GM23338 (cell line): ENCODE data around the gene CPNE8. TPM values are rescaled to one million over a fixed set of nuclear protein-coding genes. Genes with fewer than 3 reads are reported as not detected.

Source experiments
- ATAC-seq: fragments of 200-7000 bp; cut with Tn5 transposase; 3 replicates; pipeline ENCODE4 v1.9.1; 2020
- DNase-seq: peaks from one replicate; pipeline ENCODE4 v3.0.0-alpha.2; 2015; ENCODE audit warnings: low spot score
- H2AFZ ChIP-seq: fragments of 200-600 bp; sonication (generic); 2 replicates; pipeline ENCODE4 v1.8.0; 2016; ENCODE audit warnings: antibody characterized with exemption, mild to moderate bottlenecking, moderate library complexity
- H3F3A ChIP-seq: fragments of 200-600 bp; sonication (generic); replicated peaks from 2 replicates; pipeline ENCODE4 v1.8.0; 2017; ENCODE audit warnings: antibody characterized with exemption, mixed run types, low read depth
- H3K27ac ChIP-seq: fragments of 200-600 bp; sonication (generic); 2 replicates; pipeline ENCODE4 v1.6.1; 2016; ENCODE audit warnings: low read depth
- H3K27me3 ChIP-seq: fragments of 200-600 bp; sonication (generic); 2 replicates; pipeline ENCODE4 v1.8.0; 2016; ENCODE audit warnings: mild to moderate bottlenecking, mixed run types, moderate library complexity; ENCODE audit not compliant: insufficient read depth
- H3K36me3 ChIP-seq: fragments of 200-600 bp; sonication (generic); 2 replicates; pipeline ENCODE4 v1.8.0; 2016; ENCODE audit warnings: mild to moderate bottlenecking; ENCODE audit not compliant: insufficient read depth
- H3K4me1 ChIP-seq: fragments of 200-600 bp; sonication (generic); 2 replicates; pipeline ENCODE4 v1.8.0; 2016; ENCODE audit warnings: mild to moderate bottlenecking, moderate library complexity; ENCODE audit not compliant: insufficient read depth
- H3K4me2 ChIP-seq: fragments of 200-600 bp; sonication (generic); 2 replicates; pipeline ENCODE4 v1.7.1; 2017; ENCODE audit warnings: mixed run types
- H3K4me3 ChIP-seq: fragments of 200-600 bp; sonication (generic); 2 replicates; pipeline ENCODE4 v1.6.1; 2016; ENCODE audit warnings: mixed run types
- H3K79me2 ChIP-seq: fragments of 200-600 bp; sonication (generic); replicated peaks from 2 replicates; pipeline ENCODE4 v1.8.0; 2017; ENCODE audit warnings: mild to moderate bottlenecking; ENCODE audit not compliant: insufficient read depth
- H3K9me2 ChIP-seq: fragments of 200-600 bp; sonication (generic); 2 replicates; pipeline ENCODE4 v1.8.0; 2017; ENCODE audit not compliant: insufficient read depth
- H4K20me1 ChIP-seq: fragments of 200-600 bp; sonication (generic); replicated peaks from 2 replicates; pipeline ENCODE4 v1.8.0; 2017; ENCODE audit warnings: mild to moderate bottlenecking; ENCODE audit not compliant: insufficient read depth
- H3K27ac Mint-ChIP-seq: 2 replicates; pipeline ENCODE4 v1.8.0; 2020; ENCODE audit warnings: inconsistent platforms, mild to moderate bottlenecking, moderate library complexity, mixed read lengths
- H3K27me3 Mint-ChIP-seq: 3 replicates; pipeline ENCODE4 v1.8.0; 2022; ENCODE audit warnings: low read depth, mild to moderate bottlenecking, moderate library complexity, mixed read lengths, inconsistent platforms; ENCODE audit not compliant: insufficient read depth, poor library complexity
- H3K36me3 Mint-ChIP-seq: 3 replicates; pipeline ENCODE4 v1.8.0; 2021; ENCODE audit warnings: low read depth, mild to moderate bottlenecking, inconsistent platforms, moderate library complexity, mixed read lengths
- H3K4me1 Mint-ChIP-seq: 3 replicates; pipeline ENCODE4 v1.8.0; 2020; ENCODE audit warnings: mild to moderate bottlenecking, inconsistent platforms, mixed read lengths
- H3K4me3 Mint-ChIP-seq: 3 replicates; pipeline ENCODE4 v1.8.0; 2021; ENCODE audit warnings: moderate library complexity, mild to moderate bottlenecking, inconsistent platforms, mixed read lengths
- H3K9me3 Mint-ChIP-seq: 3 replicates; pipeline ENCODE4 v1.8.0; 2020; ENCODE audit warnings: moderate library complexity, mild to moderate bottlenecking, inconsistent platforms, mixed read lengths
- CREB1 ChIP-seq: fragments of 250-450 bp; sonication (Bioruptor Pico); IDR thresholded peaks from 2 replicates; pipeline ENCODE4 v1.5.0; 2020; ENCODE audit warnings: low read depth, mild to moderate bottlenecking, moderate library complexity
- CTCF ChIP-seq, 2 experiments: fragments of 200-600 bp in 1 of 2; sonication (generic) in 1 of 2; conservative IDR thresholded peaks; 2 replicates each; pipeline versions ENCODE4 v1.5.1 to v1.6.1; 2016 to 2017; ENCODE audit warnings: antibody characterized with exemption in 2 of 2, low read depth in 2 of 2, mild to moderate bottlenecking in 2 of 2, moderate library complexity in 1 of 2
- ETS1 ChIP-seq: IDR thresholded peaks from 2 replicates; pipeline ENCODE4 v1.6.1; 2016; ENCODE audit warnings: antibody characterized with exemption
- EZH2 ChIP-seq: fragments of 200-600 bp; sonication (generic); IDR thresholded peaks from one replicate; pipeline ENCODE4 v1.8.0; 2017; ENCODE audit warnings: antibody characterized with exemption, mild to moderate bottlenecking, low read depth; ENCODE audit not compliant: unreplicated experiment
- EZH2phosphoT487 ChIP-seq: fragments of 200-600 bp; sonication (generic); IDR thresholded peaks from one replicate; pipeline ENCODE4 v1.8.1; 2018; ENCODE audit warnings: antibody characterized with exemption; ENCODE audit not compliant: unreplicated experiment
- JUNB ChIP-seq: IDR thresholded peaks from one replicate; pipeline ENCODE4 v1.6.1; 2016; ENCODE audit warnings: antibody characterized with exemption; ENCODE audit not compliant: unreplicated experiment
- POLR2AphosphoS5 ChIP-seq: IDR thresholded peaks from 2 replicates; pipeline ENCODE4 v1.6.1; 2016; ENCODE audit warnings: antibody characterized with exemption, low read depth
- REST ChIP-seq: IDR thresholded peaks from one replicate; pipeline ENCODE4 v1.6.1; 2018; ENCODE audit warnings: antibody characterized with exemption; ENCODE audit not compliant: unreplicated experiment
- STAT1 ChIP-seq: IDR thresholded peaks from one replicate; pipeline ENCODE4 v1.6.1; 2016; ENCODE audit warnings: antibody characterized with exemption; ENCODE audit not compliant: unreplicated experiment
- ZNF114 ChIP-seq: fragments of 250-450 bp; sonication (Bioruptor Pico); IDR thresholded peaks from 2 replicates; pipeline ENCODE4 v1.5.0; 2020; ENCODE audit warnings: mild to moderate bottlenecking, moderate library complexity
- ZNF331 ChIP-seq: fragments of 250-450 bp; sonication (Bioruptor Pico); IDR thresholded peaks from 2 replicates; pipeline ENCODE4 v1.5.0; 2020; ENCODE audit warnings: low read depth, mild to moderate bottlenecking, moderate library complexity
- ZNF462 ChIP-seq: fragments of 250-450 bp; sonication (Bioruptor Pico); IDR thresholded peaks from 2 replicates; pipeline ENCODE4 v1.5.0; 2020; ENCODE audit warnings: mild to moderate bottlenecking, moderate library complexity
- polyA plus RNA-seq: library from polyadenylated mRNA; unstranded; fragments of >200 nt; fragmentation: Nextera tagmentation; extraction: Ambion mirVana; gene quantifications from 2 replicates; pipeline ENCODE4 v1.2.1, GENCODE V29; 2016
- total RNA-seq: library from RNA; depleted of rRNA; stranded (reverse); fragments of >200 nt; shearing (Covaris generic); gene quantifications from 2 replicates; pipeline ENCODE4 v1.2.3, GENCODE V29; 2014

Gene CPNE8
- total and polyA plus RNA-seq, 2 experiments from 2014 or later, result 8.7 to 10.1 TPM

- Histone ChIP-seq H3K9me2 (no peaks in the 10 kb centered on the region; the same call in 1 of the 2 replicates), H3K4me1 (no peaks in the 10 kb centered on the region), H3K27me3 (no peaks in the 10 kb centered on the region), H3K79me2 (no peaks in the 10 kb centered on the region; the same call in 1 of the 2 replicates), H3K4me3 (no peak overlapping the region), H3K4me2 (no peak overlapping the region), H2AFZ (no peak overlapping the region), H3F3A (no peaks in the 10 kb centered on the region), H4K20me1 (no peaks in the 10 kb centered on the region), H3K36me3 (no peaks in the 10 kb centered on the region), H3K27ac (no peak overlapping the region)
- no peak for ATAC-seq
- DNase-seq, result no peak
- Mint-ChIP-seq H3K36me3 (peaks cover 13% of the 10 kb centered on the region), H3K27ac (no peak overlapping the region), H3K4me3 (no peak overlapping the region), H3K9me3 (peaks cover 6% of the 10 kb centered on the region; the same call in 1 of the 3 replicates), H3K27me3 (peaks cover 2% of the 10 kb centered on the region), H3K4me1 (no peaks in the 10 kb centered on the region)
- TF ChIP-seq ZNF462 (CRISPR knock-in tag) (no peak), CREB1 (CRISPR knock-in tag) (no peak), POLR2AphosphoS5 (no peak), EZH2phosphoT487 (no peak), ZNF114 (no peak), JUNB (no peak), ETS1 (no peak), STAT1 (no peak), CTCF (conservative IDR thresholded peaks at IDR 0.05; ENCODE audit: low read depth in 2 of 2) (no peak), ZNF331 (CRISPR knock-in tag) (no peak), REST (no peak), EZH2 (no peak)
These were observed 19.3 kb downstream of the CPNE8 start for GRCh38 chr12:38886064-38886463.
